Naive thymus-derived CD4-positive, alpha-beta T cell (primary cell): ENCODE measurements around the gene MFSD11. TPM values are rescaled to one million over a fixed set of nuclear protein-coding genes. Genes with fewer than 3 reads are reported as not detected.
"Not testable (repeated sequence)": the region's sequence is repeated elsewhere in the genome, so short reads cannot be mapped to it uniquely, and the experiment has no call there.

ENCODE experiments used
- ATAC-seq: fragments of 150-1000 bp; cut with Tn5 transposase; 2 replicates; pipeline ENCODE4 v1.10.0; 2021; ENCODE audit warnings: mild to moderate bottlenecking, moderate library complexity
- CTCF ChIA-PET: fragments of 350-600 bp; sonication (Branson Sonifier 250); formaldehyde crosslinking; loops from one replicate; lab custom pipeline; 2021; ENCODE audit warnings: antibody characterized with exemption; lab: Charles Lee
- POLR2A ChIA-PET: fragments of 350-600 bp; sonication (Branson Sonifier 250); formaldehyde crosslinking; loops from one replicate; lab custom pipeline; 2021; ENCODE audit warnings: antibody characterized with exemption, inconsistent platforms; lab: Charles Lee
- DNase-seq, 9 donors: peaks; one replicate each; pipeline versions ENCODE4 v3.0.0 to v3.0.0-alpha.2; 2020 to 2022; ENCODE audit warnings: mixed read lengths in 1 of 9
- H3K27ac ChIP-seq: one replicate; pipeline ENCODE4 v1.7.0; 2013; ENCODE audit warnings: mild to moderate bottlenecking, low read depth, low read length, moderate library complexity
- H3K27me3 ChIP-seq, 2 donors: one replicate each; pipeline ENCODE4 v1.7.0; 2013; ENCODE audit warnings: low read length in 2 of 2, mild to moderate bottlenecking in 2 of 2, moderate library complexity in 2 of 2; ENCODE audit not compliant: control insufficient read depth in 2 of 2, insufficient read depth in 2 of 2
- H3K36me3 ChIP-seq, 3 experiments: 1 replicate in 2 of 3; 2 replicates in 1 of 3; pipeline ENCODE4 v1.7.0; 2013; ENCODE audit warnings: low read length in 3 of 3, mild to moderate bottlenecking in 3 of 3, moderate library complexity in 1 of 3; ENCODE audit not compliant: insufficient read depth in 3 of 3, control insufficient read depth in 2 of 3
- H3K4me1 ChIP-seq, 2 donors: one replicate each; pipeline ENCODE4 v1.7.0; 2013; ENCODE audit warnings: low read length in 2 of 2, mild to moderate bottlenecking in 2 of 2, moderate library complexity in 1 of 2; ENCODE audit not compliant: control insufficient read depth in 2 of 2, insufficient read depth in 2 of 2
- H3K4me3 ChIP-seq: 2 replicates; pipeline ENCODE4 v1.7.0; 2013; ENCODE audit warnings: mild to moderate bottlenecking, low read length
- H3K9me3 ChIP-seq, 3 experiments: 1 replicate in 2 of 3; 2 replicates in 1 of 3; pipeline ENCODE4 v1.7.0; 2013; ENCODE audit warnings: low read length in 3 of 3; ENCODE audit not compliant: control insufficient read depth in 2 of 3
- H3K27ac Mint-ChIP-seq, 9 donors: one replicate each; pipeline ENCODE4 v1.8.0; 2020 to 2022; ENCODE audit warnings: mixed read lengths in 9 of 9, mild to moderate bottlenecking in 8 of 9, moderate library complexity in 5 of 9, inconsistent platforms in 2 of 9
- H3K27me3 Mint-ChIP-seq, 5 donors: one replicate each; pipeline ENCODE4 v1.8.0; 2021 to 2022; ENCODE audit warnings: mixed read lengths in 5 of 5, mild to moderate bottlenecking in 1 of 5
- H3K36me3 Mint-ChIP-seq, 5 donors: one replicate each; pipeline ENCODE4 v1.8.0; 2020 to 2022; ENCODE audit warnings: mixed read lengths in 5 of 5, mild to moderate bottlenecking in 3 of 5, inconsistent platforms in 1 of 5
- H3K4me1 Mint-ChIP-seq, 7 donors: one replicate each; pipeline ENCODE4 v1.8.0; 2020 to 2022; ENCODE audit warnings: mixed read lengths in 7 of 7, mild to moderate bottlenecking in 3 of 7, inconsistent platforms in 1 of 7
- H3K4me3 Mint-ChIP-seq, 10 donors: one replicate each; pipeline ENCODE4 v1.8.0; 2020 to 2022; ENCODE audit warnings: mild to moderate bottlenecking in 10 of 10, mixed read lengths in 10 of 10, moderate library complexity in 6 of 10, inconsistent platforms in 2 of 10
- H3K9me3 Mint-ChIP-seq, 11 donors: one replicate each; pipeline ENCODE4 v1.8.0; 2020 to 2022; ENCODE audit warnings: mixed read lengths in 11 of 11, mild to moderate bottlenecking in 4 of 11, inconsistent platforms in 1 of 11, moderate library complexity in 1 of 11
- intact Hi-C, 2 donors: fragments of 100-400 bp; cut with micrococcal nuclease; formaldehyde crosslinking; loops; one replicate each; pipeline ENCODE4 v1.15.1; 2023
- polyA plus RNA-seq, 2 donors: library from polyadenylated mRNA; unstranded; fragments of 300-500 nt; fragmentation: Illumina TruSeq; gene quantifications; one replicate each; pipeline ENCODE4 v1.2.3, GENCODE V29; 2021
- total RNA-seq, 6 experiments: library from RNA in 5 of 6; stranded (reverse) in 5 of 6; gene quantifications; 1 replicate in 5 of 6; 2 replicates in 1 of 6; pipeline ENCODE4 v1.2.3 and lab custom pipeline; 2021 to 2026

Gene MFSD11
- total and polyA plus RNA-seq, 7 experiments from 2014 or later: 17.3 to 33.7 (median 30.9) TPM

DNA sequence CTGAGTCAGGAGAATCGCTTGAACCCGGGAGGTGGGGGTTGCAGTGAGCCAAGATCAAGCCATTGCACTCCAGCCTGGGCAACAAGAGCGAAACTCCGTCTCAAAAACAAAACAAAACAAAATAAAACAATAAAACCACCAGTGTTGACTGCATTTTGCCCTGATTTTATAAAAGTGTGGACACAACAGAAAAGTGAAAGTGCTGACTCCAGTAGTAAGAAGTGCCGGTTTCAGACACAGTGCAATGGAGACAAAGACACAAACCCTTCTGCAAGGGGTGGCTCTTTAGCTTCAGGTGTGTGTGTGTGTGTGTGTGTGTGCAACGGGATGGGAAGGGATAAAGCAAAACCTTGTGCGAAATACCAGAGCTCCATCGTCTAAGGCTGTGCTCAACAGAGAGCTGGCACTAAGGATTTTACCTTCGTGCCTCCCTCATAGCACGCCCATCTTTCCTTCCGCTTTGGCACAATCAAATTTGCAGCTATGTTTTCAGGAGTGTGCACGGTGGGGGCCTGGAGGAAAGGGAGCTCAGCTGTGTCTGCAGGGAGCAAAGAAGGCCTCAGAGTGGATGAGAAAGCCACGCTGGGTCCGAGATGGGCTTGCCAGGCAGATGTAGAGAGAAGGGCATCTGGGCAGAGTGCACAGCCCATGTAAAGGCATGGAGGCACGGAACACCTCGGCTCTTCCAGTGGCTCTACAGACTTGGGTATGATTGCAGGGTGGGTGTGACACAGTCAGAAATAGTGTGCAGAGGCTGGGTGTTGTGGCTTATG lies 42.7 kb upstream of the MFSD11 start:
- POLR2A ChIA-PET: no interaction called here
- H3K4me3 Mint-ChIP-seq: no peak overlapping the region

DNA sequence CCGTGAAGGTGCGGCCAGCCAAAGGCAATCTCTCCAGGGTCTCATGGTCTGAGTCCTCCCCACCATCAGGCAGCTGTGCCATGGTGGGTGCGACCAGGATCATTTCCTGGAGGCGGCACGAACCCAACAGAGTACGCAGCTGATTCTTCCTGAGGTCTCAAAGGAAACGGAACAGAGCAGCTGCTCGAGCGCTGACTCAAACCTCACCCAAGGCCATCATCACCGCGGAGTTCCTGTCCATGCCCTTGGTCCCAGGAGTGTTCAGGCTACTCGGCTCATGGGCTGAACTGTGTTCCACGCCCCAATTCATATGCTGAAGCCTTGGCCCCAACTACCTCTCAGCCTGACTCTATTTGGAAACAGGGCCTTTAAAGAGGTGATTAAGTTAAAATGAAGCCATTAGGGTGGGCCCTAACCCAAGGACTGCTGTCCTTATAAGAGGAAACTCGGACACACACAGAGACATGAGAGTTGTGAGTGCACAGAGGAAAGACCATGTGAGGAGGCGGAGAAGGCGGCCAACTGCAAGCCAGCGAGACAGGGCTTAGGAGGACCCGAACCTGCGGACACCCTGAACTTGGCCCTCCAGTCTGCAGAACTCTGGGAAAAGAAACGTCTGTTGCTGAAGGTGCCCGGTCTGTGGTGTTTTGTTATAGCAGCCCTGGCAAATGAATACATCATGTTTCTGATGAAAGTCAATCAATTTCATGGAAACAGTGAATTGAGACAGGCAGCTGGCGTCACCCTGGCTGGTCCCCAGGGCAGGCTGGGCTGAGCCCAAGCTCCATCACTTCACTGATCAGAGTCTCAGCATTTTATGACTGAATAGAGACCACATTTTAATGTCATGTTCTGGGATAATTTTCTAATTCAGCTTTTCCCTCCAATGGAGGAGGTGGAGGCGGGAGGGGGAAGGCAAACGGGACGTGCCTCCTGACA lies 40.9 kb upstream of the MFSD11 start:
- ATAC-seq (no peak), DNase-seq (no peak)
- Mint-ChIP-seq H3K9me3 (no peaks in the 10 kb centered on the region), H3K27ac (peak overlapping the region in 1 of 9 donors; percentile 38), H3K4me1 (peaks cover 0 to 16% (median 0%) of the 10 kb centered on the region in 7 donors), H3K4me3 (no peak overlapping the region), H3K27me3 (peaks cover 0 to 6% (median 0%) of the 10 kb centered on the region in 5 donors), H3K36me3 (no peaks in the 10 kb centered on the region)
- Histone ChIP-seq H3K27ac (no peak overlapping the region), H3K36me3 (no peaks in the 10 kb centered on the region), H3K9me3 (no peaks in the 10 kb centered on the region), H3K4me1 (no peaks in the 10 kb centered on the region), H3K4me3 (no peak overlapping the region), H3K27me3 (no peaks in the 10 kb centered on the region)
- ChIA-PET POLR2A (interaction anchor here (0.7 kb wide), 1 partner anchor 413 kb away, joined by 3 read pairs; no protein-coding TSS in a partner anchor), CTCF (interaction anchor here (1.1 kb wide), 1 partner anchor 174 kb away, joined by 3 read pairs; no protein-coding TSS in a partner anchor)
- intact Hi-C loops: no loop called here

More for the DNA sequence above, 42.7 kb upstream of the MFSD11 start:
- Mint-ChIP-seq H3K36me3 (no peaks in the 10 kb centered on the region), H3K27me3 (peaks cover 0 to 6% (median 0%) of the 10 kb centered on the region in 5 donors), H3K9me3 (no peaks in the 10 kb centered on the region), H3K27ac (no peak overlapping the region), H3K4me1 (peaks cover 0 to 16% (median 0%) of the 10 kb centered on the region in 7 donors)
- no peaks in the 10 kb centered on the region for H3K27me3 ChIP-seq
- DNase-seq (no peak), ATAC-seq (no peak)
- intact Hi-C loops: no loop called here
- H3K9me3 ChIP-seq: no peaks in the 10 kb centered on the region
- H3K36me3 ChIP-seq: no peaks in the 10 kb centered on the region
- H3K4me3 ChIP-seq: no peak overlapping the region
- no peak overlapping the region for H3K27ac ChIP-seq
- CTCF ChIA-PET: no interaction called here
- no peaks in the 10 kb centered on the region for H3K4me1 ChIP-seq

DNA sequence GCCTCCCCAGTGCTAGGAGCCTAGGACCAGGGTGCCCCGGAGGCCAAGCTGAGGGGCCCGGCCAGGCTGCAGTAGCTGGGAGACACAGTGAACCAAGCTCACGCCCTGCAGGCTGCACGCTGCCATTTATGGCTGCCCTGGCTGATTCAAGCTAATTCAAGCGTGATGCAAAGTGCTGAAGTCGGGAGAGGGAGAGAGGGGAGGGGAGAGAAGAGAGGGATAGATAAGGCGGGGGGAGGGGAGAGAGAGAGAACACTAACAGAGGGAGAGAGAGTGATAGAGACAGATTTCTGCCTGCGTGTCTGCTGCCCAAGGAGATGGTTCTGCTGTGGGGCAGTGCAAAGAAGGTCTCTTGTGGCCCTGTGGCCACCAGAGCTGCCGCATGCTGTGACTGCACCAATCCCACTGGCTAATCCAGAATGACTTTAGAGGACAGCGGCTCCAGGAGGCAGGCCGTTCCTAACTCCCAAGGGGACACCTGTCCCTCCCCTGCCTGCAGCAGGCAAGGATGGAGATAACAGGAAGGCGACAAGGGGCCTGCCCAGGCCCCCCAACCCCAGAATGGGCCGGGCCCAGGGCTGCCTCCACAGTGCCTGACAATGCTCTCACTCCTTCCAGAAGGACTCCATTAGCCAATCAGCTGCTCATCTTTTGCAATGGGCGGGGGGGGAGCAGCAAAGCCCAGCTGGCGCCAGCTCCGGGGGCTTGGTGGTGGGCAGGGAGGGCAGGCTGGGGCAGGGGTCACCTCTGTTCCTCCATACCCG lies 40.0 kb upstream of the MFSD11 start:
- no peaks in the 10 kb centered on the region for H3K36me3 ChIP-seq
- no peak for DNase-seq
- peak overlapping the region in 1 of 9 donors; percentile 42 for H3K27ac Mint-ChIP-seq
- H3K27ac ChIP-seq: no peak overlapping the region
- ChIA-PET POLR2A (interaction anchor here (0.7 kb wide), 1 partner anchor 414 kb away, joined by 3 read pairs; no protein-coding TSS in a partner anchor), CTCF (no interaction called here)
- H3K4me1 Mint-ChIP-seq: peaks cover 0 to 16% (median 0%) of the 10 kb centered on the region in 7 donors
- no peaks in the 10 kb centered on the region for H3K36me3 Mint-ChIP-seq
- H3K9me3 ChIP-seq: no peaks in the 10 kb centered on the region
- no peak for ATAC-seq
- no peaks in the 10 kb centered on the region for H3K27me3 ChIP-seq
- H3K9me3 Mint-ChIP-seq: no peaks in the 10 kb centered on the region
- intact Hi-C loops: no loop called here
- H3K4me1 ChIP-seq: no peaks in the 10 kb centered on the region
- no peak overlapping the region for H3K4me3 Mint-ChIP-seq
- H3K4me3 ChIP-seq: no peak overlapping the region
- peaks cover 0 to 6% (median 0%) of the 10 kb centered on the region in 5 donors for H3K27me3 Mint-ChIP-seq

DNA sequence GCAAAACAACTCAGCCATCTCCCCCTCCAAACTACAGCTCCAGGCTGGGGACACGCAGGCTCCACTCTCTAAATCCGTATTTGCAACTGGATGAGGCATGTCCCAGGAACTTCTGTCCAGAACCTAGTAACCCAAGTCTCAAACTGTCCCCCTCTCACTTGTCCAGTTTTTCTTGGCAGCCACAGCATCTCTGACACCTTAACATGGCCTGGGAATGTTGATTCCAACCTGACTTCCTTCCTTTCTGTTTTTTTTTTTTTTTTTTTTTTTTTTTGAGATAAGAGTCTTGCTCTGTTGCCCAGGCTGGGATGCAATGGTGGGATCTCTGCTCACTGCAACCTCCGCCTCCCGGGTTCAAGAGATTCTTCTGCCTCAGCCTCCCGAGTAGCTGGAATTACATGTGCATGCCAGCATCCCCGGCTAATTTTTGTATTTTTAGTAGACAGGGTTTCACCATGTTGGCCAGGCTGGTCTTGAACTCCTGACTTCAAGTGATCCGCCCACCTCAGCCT lies 39.4 kb upstream of the MFSD11 start:
- H3K27ac ChIP-seq, H3K4me3 ChIP-seq, H3K27ac Mint-ChIP-seq, H3K36me3 Mint-ChIP-seq, DNase-seq, CTCF ChIA-PET, intact Hi-C loops, H3K36me3 ChIP-seq, POLR2A ChIA-PET, H3K27me3 Mint-ChIP-seq, H3K9me3 Mint-ChIP-seq, H3K4me3 Mint-ChIP-seq, H3K4me1 ChIP-seq, H3K27me3 ChIP-seq, H3K9me3 ChIP-seq, ATAC-seq: not testable (repeated sequence)
- peaks cover 0 to 16% (median 0%) of the 10 kb centered on the region in 7 donors for H3K4me1 Mint-ChIP-seq

DNA sequence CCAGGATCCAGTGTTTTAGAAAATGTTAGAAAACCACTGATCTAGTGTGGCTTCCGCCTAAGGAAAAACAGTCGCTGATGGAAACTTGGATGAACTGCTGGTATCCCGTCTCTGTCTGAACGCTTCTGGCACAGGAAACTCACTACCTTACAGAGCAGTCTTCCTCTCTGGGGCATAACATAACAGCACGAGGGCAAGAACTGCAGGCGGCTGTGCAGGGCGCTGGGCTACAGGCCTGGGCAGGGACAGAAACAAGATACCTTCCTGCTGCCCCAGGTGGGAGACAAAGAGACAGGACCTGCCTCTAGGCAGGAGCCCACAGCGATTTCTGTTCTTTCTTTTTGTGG lies 37.7 kb upstream of the MFSD11 start:
- peak overlapping the region in 3 of 9 donors; percentile 25 to 48 (median 25) for H3K27ac Mint-ChIP-seq
- CTCF ChIA-PET: no interaction called here
- H3K9me3 Mint-ChIP-seq: no peaks in the 10 kb centered on the region
- H3K4me1 Mint-ChIP-seq: peaks cover 0 to 13% (median 0%) of the 10 kb centered on the region in 7 donors
- no peaks in the 10 kb centered on the region for H3K36me3 Mint-ChIP-seq
- no peaks in the 10 kb centered on the region for H3K27me3 ChIP-seq
- peak; percentile 20 for ATAC-seq
- H3K36me3 ChIP-seq: no peaks in the 10 kb centered on the region
- DNase-seq: no peak
- no peak overlapping the region for H3K27ac ChIP-seq
- no peaks in the 10 kb centered on the region for H3K9me3 ChIP-seq
- no peak overlapping the region for H3K4me3 ChIP-seq
- H3K27me3 Mint-ChIP-seq: peaks cover 0 to 6% (median 0%) of the 10 kb centered on the region in 5 donors
- H3K4me1 ChIP-seq: no peaks in the 10 kb centered on the region
- intact Hi-C loops: no loop called here
- H3K4me3 Mint-ChIP-seq: no peak overlapping the region
- POLR2A ChIA-PET: no interaction called here
